Heart right ventricle (tissue), 16 donors: ENCODE data around the gene KLHL30. TPM values are rescaled to one million over a fixed set of nuclear protein-coding genes. Genes with fewer than 3 reads are reported as not detected.
"Not testable (repeated sequence)": the region's sequence is repeated elsewhere in the genome, so short reads cannot be mapped to it uniquely, and the experiment has no call there.

ENCODE experiments used
- ATAC-seq, 8 donors: fragments of 200-7000 bp; cut with Tn5 transposase; one replicate each; pipeline ENCODE4 v1.9.1; 2020; ENCODE audit warnings: mild to moderate bottlenecking in 8 of 8, moderate library complexity in 8 of 8, moderate number of reproducible peaks in 1 of 8
- DNase-seq, 2 donors: peaks; one replicate each; pipeline ENCODE4 v3.0.0-alpha.2; 2020
- H3K27ac ChIP-seq, 10 donors: fragments of 200-600 bp; sonication (generic) in 2 of 10; one replicate each; pipeline versions ENCODE4 v1.5.0 to v1.8.0; 2020 to 2022; ENCODE audit warnings: mild to moderate bottlenecking in 3 of 10
- H3K27me3 ChIP-seq, 7 donors: fragments of 200-600 bp; one replicate each; pipeline ENCODE4 v1.8.0; 2021 to 2022; ENCODE audit warnings: mild to moderate bottlenecking in 2 of 7
- H3K36me3 ChIP-seq, 9 donors: fragments of 200-600 bp; sonication (generic) in 1 of 9; one replicate each; pipeline versions ENCODE4 v1.5.0 to v1.8.0; 2020 to 2022; ENCODE audit warnings: mild to moderate bottlenecking in 2 of 9
- H3K4me1 ChIP-seq, 9 donors: fragments of 200-600 bp; sonication (generic) in 1 of 9; one replicate each; pipeline versions ENCODE4 v1.5.0 to v1.8.0; 2020 to 2022; ENCODE audit warnings: mild to moderate bottlenecking in 4 of 9
- H3K4me3 ChIP-seq, 10 donors: fragments of 200-600 bp; sonication (generic) in 2 of 10; one replicate each; pipeline versions ENCODE4 v1.5.0 to v1.8.0; 2020 to 2022; ENCODE audit warnings: mild to moderate bottlenecking in 7 of 10, moderate library complexity in 2 of 10
- H3K9me3 ChIP-seq, 11 donors: fragments of 200-600 bp in 10 of 11; sonication (generic) in 2 of 11; one replicate each; pipeline versions ENCODE4 v1.5.0 to v1.8.0; 2013 to 2022; ENCODE audit warnings: mild to moderate bottlenecking in 2 of 11, control low read depth in 1 of 11, moderate library complexity in 1 of 11
- CTCF ChIP-seq, 9 donors: fragments of 200-600 bp; sonication (generic) in 2 of 9; IDR thresholded peaks; one replicate each; pipeline versions ENCODE4 v1.5.0 to v1.8.0; 2021 to 2022; ENCODE audit warnings: antibody characterized with exemption in 9 of 9, mild to moderate bottlenecking in 5 of 9, moderate library complexity in 1 of 9
- WGBS, 2 donors: extraction: QIAGEN DNeasy Blood & Tissue Kit; methylation state at CpG; one replicate each; pipeline ENCODE4 v1.1.7; 2013; ENCODE audit warnings: inconsistent platforms in 1 of 2; 5-methylcytosine and 5-hydroxymethylcytosine counted together
- intact Hi-C, 10 donors: fragments of 100-400 bp; cut with DNase I; formaldehyde crosslinking; loops; one replicate each; pipeline versions ENCODE4 v1.11.1 to v1.14.2; 2022
- polyA plus RNA-seq, 2 donors: library from polyadenylated mRNA; stranded (reverse); fragments of 200-250 nt; gene quantifications; one replicate each; pipeline ENCODE4 v1.2.3, GENCODE V29; 2013
- total RNA-seq, 10 donors: library from RNA; stranded (reverse); fragmentation: NEBNext Ultra II Directional in 3 of 10; extraction: Animal tissue kit (Norgen Biotek cat#: 25700) in 3 of 10; gene quantifications; one replicate each; pipeline versions ENCODE4 v1.2.1 to v1.2.4, GENCODE V29; 2021 to 2023
- donor health status: Arrhythmogenic right ventricular cardiomyopathy.
- donor health status: ischemic (EF 13 %, LVEDD 7.1; RV severe dilation, severe dysfunction).
- donor health status: healthy with polysubstance abuse.
- donor health status: DM: no; HTN: yes; CAD: no.
- donor health status: DM: no; HTN: no; CAD: no.
- donor health status: ischemic (EF 25% LVEDD 6.9; RV normal size, moderate dysfunction).
- donor health status: ischemic (EF 25% LVEDD 5.7; RV mildly dilated, moderate dysfunction).
- donor health status: healthy.
- donor health status: DM: yes; HTN: yes; CAD: no.
- donor health status: Ischemic cardiomyopathy.
- donor health status: ischemic (EF 35%, LVEDD 5.7; RV mildly dilated, moderate dysfunction).
- donor health status: nonischemic (EF 11% LVEDD 7.7; RV severe dilation, severe dysfunction).
- donor health status: DM: yes; HTN: yes; CAD: no.
- donor health status: PGD.
- donor health status: ischemic (EF 29% LVEDD 5.4; RV normal size, mild dysfunction).
- donor health status: nonischemic (EF 23%, LVEDD 6.1; RV moderate dilation, normal function).

The KLHL30 gene
- total and polyA plus RNA-seq, 12 donors: 3.0 to 30.1 (median 25.9) TPM

- H3K4me1 ChIP-seq: peaks cover 0 to 8% (median 0%) of the 10 kb centered on the region in 9 donors
- intact Hi-C loops: no loop called here
- H3K27ac ChIP-seq: no peak overlapping the region
- H3K36me3 ChIP-seq: no peaks in the 10 kb centered on the region
- no peak overlapping the region for H3K4me3 ChIP-seq
- peaks cover 0 to 32% (median 24%) of the 10 kb centered on the region in 7 donors for H3K27me3 ChIP-seq
- peak in 1 of 2 donors; percentile 4 for DNase-seq
- no peak for TF ChIP-seq CTCF (IDR thresholded peaks at IDR 0.05)
- 89 to 92% methylated on average over 13 of the region's 13 CpGs for WGBS, 2 donors
- peaks cover 0 to 20% (median 8%) of the 10 kb centered on the region in 11 donors for H3K9me3 ChIP-seq
- ATAC-seq: no peak
Measured at GRCh38 chr2:238113611-238114010, 24.9 kb upstream of the KLHL30 start.

GRCh38 chr2:238114331-238114841 is 24.1 kb upstream of the KLHL30 start:
- Histone ChIP-seq H3K36me3 (no peaks in the 10 kb centered on the region), H3K9me3 (peaks cover 0 to 20% (median 8%) of the 10 kb centered on the region in 11 donors), H3K27me3 (peaks cover 0 to 32% (median 24%) of the 10 kb centered on the region in 7 donors), H3K27ac (no peak overlapping the region), H3K4me1 (peaks cover 0 to under 1% (median 0%) of the 10 kb centered on the region in 9 donors), H3K4me3 (no peak overlapping the region)
- WGBS, 2 donors: 67 to 68% methylated on average over 16 of the region's 16 CpGs
- ATAC-seq (no peak), DNase-seq (peak in 1 of 2 donors; percentile 3)
- TF ChIP-seq CTCF (IDR thresholded peaks at IDR 0.05): no peak
- intact Hi-C loops: no loop called here

GRCh38 chr2:238114851-238115660 is 23.4 kb upstream of the KLHL30 start:
- no peak for ATAC-seq
- intact Hi-C loops: no loop called here
- Histone ChIP-seq H3K9me3 (peaks cover 0 to 20% (median 8%) of the 10 kb centered on the region in 11 donors), H3K27ac (no peak overlapping the region), H3K36me3 (no peaks in the 10 kb centered on the region), H3K4me3 (no peak overlapping the region), H3K4me1 (peaks cover 0 to 2% (median 0%) of the 10 kb centered on the region in 9 donors), H3K27me3 (peaks cover 0 to 32% (median 24%) of the 10 kb centered on the region in 7 donors)
- TF ChIP-seq CTCF (IDR thresholded peaks at IDR 0.05): no peak
- peak in 1 of 2 donors; percentile 5 for DNase-seq
- 90% methylated on average over 32 of the region's 32 CpGs for WGBS, 2 donors

- Histone ChIP-seq H3K27me3 (peaks cover 0 to 35% (median 24%) of the 10 kb centered on the region in 7 donors), H3K9me3 (peaks cover 0 to 20% (median 8%) of the 10 kb centered on the region in 11 donors)
- 93 to 95% methylated on average over 12 of the region's 12 CpGs for WGBS, 2 donors
- DNase-seq, H3K27ac ChIP-seq, ATAC-seq, H3K4me1 ChIP-seq, H3K4me3 ChIP-seq, H3K36me3 ChIP-seq, intact Hi-C loops: not testable (repeated sequence)
Measured at GRCh38 chr2:238115709-238116108, 22.8 kb upstream of the KLHL30 start.
